WI38 (cell line): Measurements from ENCODE around the gene GRK3.
"Not testable (repeated sequence)": the region's sequence is repeated elsewhere in the genome, so short reads cannot be mapped to it uniquely, and the experiment has no call there.

Source experiments
- H3K4me3 ChIP-seq: 2 replicates; pipeline ENCODE4 v1.5.1; 2011; ENCODE audit warnings: low read depth, mild to moderate bottlenecking, control low read depth, low read length
- CTCF ChIP-seq: IDR thresholded peaks from 2 replicates; pipeline ENCODE4 v1.5.1; 2012; ENCODE audit warnings: low read depth, mild to moderate bottlenecking, control low read depth, low read length

Gene GRK3

GRCh38 chr22:25570486-25570885 lies 6.0 kb downstream of the GRK3 start:
- no peak overlapping the region for H3K4me3 ChIP-seq
- TF ChIP-seq CTCF, result no peak

GRCh38 chr22:25571969-25572707 lies 7.7 kb downstream of the GRK3 start:
- H3K4me3 ChIP-seq, result not testable (repeated sequence)

GRCh38 chr22:25572708-25573171 lies 8.3 kb downstream of the GRK3 start:
- TF ChIP-seq CTCF, result no peak

GRCh38 chr22:25573841-25574240 lies 9.4 kb downstream of the GRK3 start:
- TF ChIP-seq CTCF, result no peak
- no peak overlapping the region for H3K4me3 ChIP-seq

More at GRCh38 chr22:25572708-25573171, 8.3 kb downstream of the GRK3 start:
- H3K4me3 ChIP-seq, result no peak overlapping the region

GRCh38 chr22:25574736-25575135 lies 10.3 kb downstream of the GRK3 start:
- TF ChIP-seq CTCF, result no peak
- no peak overlapping the region for H3K4me3 ChIP-seq

- not testable (repeated sequence) for H3K4me3 ChIP-seq
These were observed 11.4 kb downstream of the GRK3 start for GRCh38 chr22:25575674-25576392.

- not testable (repeated sequence) for H3K4me3 ChIP-seq
These were observed 17.0 kb downstream of the GRK3 start for GRCh38 chr22:25581452-25581851.

GRCh38 chr22:25582946-25583345 lies 18.5 kb downstream of the GRK3 start:
- H3K4me3 ChIP-seq, result no peak overlapping the region
- no peak for TF ChIP-seq CTCF

- not testable (repeated sequence) for H3K4me3 ChIP-seq
These were observed 20.5 kb downstream of the GRK3 start for GRCh38 chr22:25584993-25585392.

- H3K4me3 ChIP-seq, result not testable (repeated sequence)
These were observed 25.2 kb downstream of the GRK3 start for GRCh38 chr22:25589664-25590063.

- H3K4me3 ChIP-seq, result not testable (repeated sequence)
These were observed 28.8 kb downstream of the GRK3 start for GRCh38 chr22:25593323-25593722.
